GM12892 (cell line): Measurements from ENCODE around the gene C3orf85.

Experiments
- POLR2A ChIP-seq: IDR thresholded peaks from 2 replicates; pipeline ENCODE4 v1.6.1; 2011; ENCODE audit warnings: low read depth, low read length, control low read depth
- POLR2AphosphoS5 ChIP-seq: IDR thresholded peaks from 2 replicates; pipeline ENCODE4 v1.6.1; 2011; ENCODE audit warnings: low read depth, low read length, control low read depth

DNA sequence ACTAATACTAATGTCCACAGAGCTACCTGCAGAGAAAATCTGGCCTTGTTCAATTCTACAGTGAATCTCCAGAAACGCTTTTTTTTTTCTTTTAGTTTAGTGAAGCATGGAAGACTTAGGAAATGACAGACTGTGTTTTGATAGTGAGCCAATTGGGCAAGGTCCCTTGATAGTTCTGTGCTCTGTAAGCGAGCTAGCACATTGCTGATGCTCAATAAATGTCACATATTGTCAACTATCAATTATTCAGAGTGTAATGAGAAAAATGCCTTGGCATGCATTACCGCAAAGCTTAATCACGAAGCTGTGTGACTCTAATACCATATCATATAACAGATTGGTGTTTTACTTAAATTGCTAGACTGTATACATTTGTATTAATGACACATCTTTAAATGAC, 5.2 kb upstream of the C3orf85 start:
- no peak for TF ChIP-seq POLR2A
- TF ChIP-seq POLR2AphosphoS5: no peak
